GM12873 (cell line): ENCODE measurements around the gene FZD10.

Experiments
- CTCF ChIP-seq: IDR thresholded peaks from 2 replicates; pipeline ENCODE4 v1.5.1; 2012; ENCODE audit warnings: low read depth, mild to moderate bottlenecking, moderate library complexity, low read length, control low read depth; ENCODE audit not compliant: insufficient read depth; ENCODE audit errors: missing control alignments

Gene FZD10

GRCh38 chr12:130169256-130169655, 7.0 kb downstream of the FZD10 start:
- TF ChIP-seq CTCF: no peak

GRCh38 chr12:130169924-130170323, 7.7 kb downstream of the FZD10 start:
- TF ChIP-seq CTCF: no peak

- TF ChIP-seq CTCF: no peak
These were observed 8.3 kb downstream of the FZD10 start for GRCh38 chr12:130170611-130171010.

GRCh38 chr12:130177635-130178242, 15.5 kb downstream of the FZD10 start:
- no peak for TF ChIP-seq CTCF

DNA sequence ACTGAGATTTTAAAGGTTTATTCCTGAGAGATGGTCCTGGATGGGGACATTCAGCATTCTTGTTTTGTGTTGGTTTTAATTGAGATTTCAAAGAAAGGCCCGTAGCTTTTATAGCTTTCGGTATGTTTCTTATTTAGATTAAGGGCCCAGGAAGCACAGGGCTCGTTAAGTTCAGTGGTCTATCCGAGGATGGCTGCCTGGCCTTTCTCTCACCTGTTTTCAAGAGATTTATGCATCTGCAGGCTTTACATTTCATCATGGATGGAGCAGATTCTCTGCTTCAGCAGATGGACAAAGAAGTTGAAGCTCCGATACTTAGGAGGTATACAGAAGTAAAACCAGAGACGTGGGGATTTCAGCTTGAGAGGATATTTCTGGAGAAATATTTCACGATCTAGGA, 16.0 kb downstream of the FZD10 start:
- no peak for TF ChIP-seq CTCF

- no peak for TF ChIP-seq CTCF
These were observed 16.9 kb downstream of the FZD10 start for GRCh38 chr12:130179191-130179590.

DNA sequence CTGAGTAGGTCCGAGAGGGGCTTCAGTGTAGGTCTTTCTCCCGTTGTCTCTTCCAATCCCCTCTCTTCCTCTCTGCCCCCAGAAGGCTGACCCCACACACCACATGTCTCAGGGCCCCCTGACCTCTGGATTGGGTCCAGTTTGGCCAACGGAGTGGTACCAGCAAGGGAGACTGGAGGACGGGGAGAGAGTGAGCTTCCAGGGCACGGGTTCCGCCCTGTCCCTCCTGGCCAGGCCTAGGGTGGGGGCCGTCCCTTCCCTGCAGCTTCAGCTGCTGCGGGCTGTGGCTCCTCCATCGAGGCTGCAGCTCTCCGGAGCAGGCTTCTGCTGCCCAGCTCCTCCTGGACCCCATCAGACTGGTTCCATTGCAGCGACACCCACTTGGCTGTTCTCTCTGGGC, 17.4 kb downstream of the FZD10 start:
- no peak for TF ChIP-seq CTCF
